Activated naive CD4-positive, alpha-beta T cell treated with anti-CD3 and anti-CD28 coated beads, Interleukin-2, amount 50 U/mL, for 16 hours (primary cell): ENCODE results near the gene IBTK.
"Not testable (repeated sequence)": the region's sequence is repeated elsewhere in the genome, so short reads cannot be mapped to it uniquely, and the experiment has no call there.

Experiments
- DNase-seq: peaks from one replicate; pipeline ENCODE4 v3.0.0-alpha.2; 2020

Gene IBTK

DNA sequence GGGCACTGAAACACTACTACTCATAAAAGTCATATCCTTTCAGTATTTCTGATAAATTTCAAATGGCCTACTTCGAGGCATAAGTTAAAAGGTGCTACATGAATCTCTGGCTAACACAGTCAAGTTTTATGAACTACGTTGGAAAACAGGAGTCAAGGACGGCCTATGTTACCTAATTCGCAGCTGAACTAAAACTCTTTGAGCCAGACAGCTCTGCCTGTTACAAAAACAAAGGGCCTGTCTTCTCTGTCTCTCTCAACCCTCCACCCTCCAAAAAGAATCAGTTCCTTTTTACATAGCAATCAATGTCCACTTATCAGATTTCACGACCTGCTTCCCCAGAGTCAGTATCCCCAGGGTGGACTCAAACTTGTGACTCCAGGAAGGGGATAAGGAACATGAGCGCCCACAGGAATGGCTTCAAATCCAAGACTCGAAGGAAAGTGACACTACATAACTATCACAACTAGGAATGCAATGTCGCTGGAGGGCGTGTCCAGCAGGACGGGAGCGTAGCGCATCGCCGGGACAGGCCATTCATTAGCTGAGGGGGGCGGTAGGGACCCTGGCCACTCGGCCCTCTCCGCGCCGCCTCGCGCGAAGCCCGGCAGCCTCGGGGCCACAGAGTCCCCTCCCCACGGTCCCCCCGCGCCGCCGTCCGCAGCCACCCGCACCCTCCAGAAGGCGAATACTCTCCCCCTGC is 591 bp downstream of the IBTK start:
- DNase-seq = no peak

DNA sequence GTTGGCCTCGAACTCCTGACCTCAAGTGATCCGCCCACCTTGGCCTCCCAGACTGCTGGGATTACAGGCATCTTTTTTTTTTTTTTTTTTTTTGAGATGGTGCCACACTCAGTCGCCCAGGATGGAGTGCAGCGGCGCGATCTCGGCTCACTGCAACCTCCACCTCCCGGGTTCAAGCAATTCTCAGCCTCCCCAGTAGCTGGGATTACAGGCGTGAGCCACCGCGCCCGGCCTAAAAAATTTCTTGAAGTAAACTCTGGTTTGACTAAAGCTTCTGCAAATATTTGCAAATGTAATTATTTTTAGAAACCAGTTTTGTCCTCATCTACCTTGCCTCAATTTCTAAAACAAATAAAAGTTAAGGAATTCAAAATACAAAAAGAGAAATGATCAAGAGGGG is 1.2 kb downstream of the IBTK start:
- no peak for DNase-seq

DNA sequence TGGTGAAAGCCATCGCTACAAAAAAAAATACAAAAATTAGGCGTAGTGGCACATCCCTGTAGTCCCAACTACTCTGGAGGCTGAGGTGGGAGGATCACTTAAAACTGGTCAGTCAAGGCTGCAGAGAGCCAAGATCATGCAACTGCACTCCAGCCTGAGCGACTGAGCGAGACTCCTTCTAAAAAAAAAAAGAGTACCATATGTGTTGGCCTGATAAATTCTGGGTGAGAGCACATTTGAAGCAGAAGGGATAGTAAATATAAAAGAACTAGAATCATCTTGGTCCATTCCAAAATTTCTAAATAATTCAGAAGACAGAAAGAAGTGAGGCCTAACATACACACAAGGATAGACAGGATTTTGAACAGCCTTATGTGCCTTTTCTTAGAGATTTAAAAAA is 2.2 kb downstream of the IBTK start:
- DNase-seq = no peak

DNA sequence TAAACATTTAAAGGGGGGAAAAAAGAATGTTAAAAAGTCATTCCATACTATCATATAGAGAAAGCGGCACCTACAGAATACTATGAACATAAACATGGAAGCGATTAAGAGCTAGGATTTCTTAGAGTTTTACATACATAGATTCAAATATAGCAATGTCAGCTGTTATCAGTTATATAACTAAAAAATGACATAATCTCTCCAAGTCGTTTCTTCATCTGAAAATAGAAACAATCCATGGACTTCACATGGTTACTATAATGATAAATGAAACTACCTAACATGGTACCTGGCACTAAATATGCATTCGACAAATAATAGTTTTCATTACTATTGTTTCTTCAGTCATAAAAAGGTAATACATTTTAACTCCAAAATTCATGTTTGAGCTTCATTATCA is 3.7 kb downstream of the IBTK start:
- no peak for DNase-seq

DNA sequence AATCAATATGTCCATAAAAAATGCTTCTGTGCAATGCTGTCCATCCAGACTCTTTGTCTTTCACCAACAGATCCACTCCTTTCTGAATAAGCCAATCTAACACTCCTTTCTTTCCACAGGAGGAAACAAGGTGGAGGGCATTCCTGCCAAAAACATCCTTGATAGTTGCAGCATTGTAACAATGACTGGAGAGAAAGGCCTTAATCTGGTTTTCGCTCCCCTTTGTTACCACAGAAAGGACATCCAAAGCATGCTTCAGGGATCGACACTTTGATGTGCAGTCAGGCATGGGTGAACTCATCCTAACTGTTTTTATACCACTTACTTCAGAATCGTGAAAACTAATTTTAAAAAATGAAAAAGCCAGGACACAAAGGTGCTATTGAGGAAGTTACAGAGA is 7.4 kb downstream of the IBTK start:
- DNase-seq = no peak

DNA sequence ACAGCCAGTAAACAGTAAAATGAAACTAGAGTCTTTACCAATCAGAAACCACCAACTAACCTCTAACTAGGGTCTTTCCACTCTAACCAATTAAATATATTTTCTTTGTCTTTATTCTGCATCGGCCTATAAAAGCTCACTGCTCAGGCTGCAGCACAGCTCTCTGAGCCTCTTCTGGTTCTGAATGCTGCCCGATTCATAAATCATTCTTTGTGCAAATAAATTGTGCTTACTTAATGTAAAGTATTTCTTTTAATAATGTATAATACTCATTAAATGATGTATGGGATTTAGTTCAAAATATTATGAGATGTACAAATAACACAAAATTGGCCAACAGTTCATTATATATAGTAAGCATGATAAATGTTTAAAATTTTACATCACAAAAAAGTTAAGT is 7.9 kb downstream of the IBTK start:
- DNase-seq = no peak

DNA sequence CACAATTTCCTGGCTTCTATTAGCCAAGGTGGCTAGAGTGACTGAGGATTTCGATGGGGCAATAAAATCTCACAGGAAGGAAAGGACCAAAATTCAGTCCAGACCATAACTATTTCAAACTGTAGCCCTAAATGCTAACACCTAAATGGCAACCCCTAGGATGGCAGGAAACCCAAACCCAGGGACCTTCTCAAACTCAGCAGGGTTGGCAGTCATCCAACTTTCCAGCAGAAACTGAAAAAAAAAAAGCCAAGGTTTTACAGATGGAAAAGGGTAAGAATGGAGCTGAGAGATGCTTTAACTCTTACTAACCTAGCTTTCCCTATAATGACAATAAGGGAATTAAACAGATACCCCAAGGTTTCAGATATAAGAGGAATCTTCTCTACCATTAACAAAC is 10.5 kb downstream of the IBTK start:
- no peak for DNase-seq

DNA sequence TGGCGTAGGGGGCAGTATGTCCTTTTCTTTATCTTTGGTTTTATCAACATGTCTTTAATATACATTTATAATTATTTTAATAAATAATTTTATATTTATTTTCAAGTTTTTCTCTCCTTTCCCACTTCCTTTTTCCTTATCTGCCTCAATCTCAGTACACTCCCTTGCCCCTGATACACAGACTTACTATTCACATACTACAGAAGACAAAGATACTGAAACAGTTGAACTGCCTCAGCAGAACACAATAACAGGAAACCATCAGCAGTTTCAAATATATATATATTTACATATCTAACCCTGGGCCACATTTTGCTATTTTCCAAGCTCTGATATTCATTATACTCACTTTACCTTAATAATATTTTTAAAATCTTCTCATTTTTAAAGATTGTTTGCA is 19.8 kb downstream of the IBTK start:
- DNase-seq = no peak

DNA sequence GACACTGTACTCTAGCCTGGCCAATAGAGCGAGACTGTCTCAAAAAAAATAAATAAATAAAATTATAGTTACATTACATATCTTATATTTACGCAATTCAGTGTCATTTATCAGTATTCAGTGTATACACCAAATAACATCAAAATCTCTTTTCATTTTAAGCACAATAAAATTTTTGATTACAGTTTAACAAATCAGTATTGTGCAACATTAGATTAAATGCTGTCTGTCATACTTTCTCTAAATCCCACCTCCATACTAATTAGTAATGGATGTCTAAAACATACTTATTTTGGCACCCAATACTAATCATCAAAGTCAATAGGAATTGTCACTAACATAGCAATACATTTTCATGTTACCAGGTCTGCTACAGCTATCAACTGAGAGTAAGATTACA is 27.4 kb downstream of the IBTK start:
- no peak for DNase-seq

DNA sequence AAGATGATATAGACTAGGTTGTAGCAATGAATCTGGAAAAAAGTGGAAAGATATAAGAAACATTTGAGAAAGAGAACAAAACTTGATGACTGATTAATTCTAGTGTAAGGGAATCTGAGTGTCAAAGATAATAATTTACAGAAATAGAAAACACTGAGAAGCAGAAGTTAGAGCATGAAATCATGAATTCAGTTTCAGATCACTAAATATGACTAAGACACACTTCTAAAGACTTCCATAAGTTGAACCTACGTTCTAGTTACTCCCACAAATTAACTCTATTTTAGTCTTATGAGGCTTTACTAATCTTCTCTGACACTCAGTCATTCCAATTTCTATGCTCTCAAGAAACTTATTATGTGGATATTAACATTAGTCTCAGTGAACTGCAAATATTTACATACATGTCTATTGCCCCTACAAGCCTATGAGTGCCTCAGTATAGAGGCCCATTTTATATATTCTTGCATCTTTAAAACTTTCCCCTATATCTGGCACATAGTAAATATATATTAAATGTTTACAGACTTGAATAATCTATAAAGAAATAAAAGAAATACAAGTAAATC is 30.4 kb downstream of the IBTK start:
- no peak for DNase-seq

DNA sequence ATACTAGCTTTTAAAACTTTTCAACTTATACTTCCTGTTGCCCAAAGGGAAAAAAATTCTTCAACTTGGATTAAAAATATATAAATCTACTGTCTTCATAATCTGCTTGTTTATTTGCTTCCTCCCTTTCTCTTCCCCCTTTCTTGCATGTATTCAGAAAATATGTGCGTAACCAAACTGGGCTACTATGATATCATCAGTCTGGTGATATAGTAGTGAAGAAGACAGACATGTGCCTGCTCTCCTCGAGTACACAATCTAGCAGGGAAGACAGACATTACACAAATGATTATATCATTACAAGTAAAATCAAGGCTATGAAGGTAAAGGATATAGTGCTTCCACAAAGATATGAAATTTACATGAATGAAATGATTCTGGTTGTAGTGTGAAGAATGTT is 31.0 kb downstream of the IBTK start:
- DNase-seq = no peak

DNA sequence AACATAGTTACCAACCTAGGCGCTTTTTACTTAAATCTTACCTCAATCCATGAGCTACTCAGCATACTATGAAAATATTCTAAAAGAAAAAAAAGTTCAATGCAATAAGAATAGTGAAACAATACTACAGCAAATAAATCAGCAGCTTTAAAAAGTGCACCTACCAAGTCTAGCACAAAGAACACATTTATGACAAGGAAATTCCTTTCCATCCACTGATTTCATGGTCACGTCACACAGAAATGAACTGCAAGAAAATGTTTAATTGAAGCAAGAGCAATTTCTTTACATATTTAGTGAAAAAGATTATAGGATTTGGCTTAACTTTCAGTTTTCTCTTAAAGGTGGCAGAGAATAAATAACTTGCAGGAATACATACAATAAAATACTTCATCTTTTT is 36.2 kb downstream of the IBTK start:
- DNase-seq = no peak

DNA sequence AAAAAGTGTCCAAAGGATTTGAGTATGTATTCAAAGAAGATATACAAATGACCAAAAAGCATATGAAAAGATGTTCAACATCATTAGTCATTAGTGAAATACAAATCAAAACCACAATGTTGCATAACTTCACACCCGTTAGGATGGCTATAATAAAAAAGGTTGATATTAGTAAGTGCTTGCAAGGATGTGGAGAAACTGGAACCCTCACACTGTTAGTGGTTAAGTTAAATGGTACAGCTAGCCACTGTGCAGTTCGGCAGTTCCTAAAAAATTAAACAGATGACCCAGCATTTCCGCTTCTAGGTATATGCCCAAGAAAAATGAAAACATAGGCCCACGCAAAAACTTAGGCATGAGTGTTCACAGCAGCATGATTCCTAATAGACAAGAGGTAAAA is 38.6 kb downstream of the IBTK start:
- DNase-seq = no peak

DNA sequence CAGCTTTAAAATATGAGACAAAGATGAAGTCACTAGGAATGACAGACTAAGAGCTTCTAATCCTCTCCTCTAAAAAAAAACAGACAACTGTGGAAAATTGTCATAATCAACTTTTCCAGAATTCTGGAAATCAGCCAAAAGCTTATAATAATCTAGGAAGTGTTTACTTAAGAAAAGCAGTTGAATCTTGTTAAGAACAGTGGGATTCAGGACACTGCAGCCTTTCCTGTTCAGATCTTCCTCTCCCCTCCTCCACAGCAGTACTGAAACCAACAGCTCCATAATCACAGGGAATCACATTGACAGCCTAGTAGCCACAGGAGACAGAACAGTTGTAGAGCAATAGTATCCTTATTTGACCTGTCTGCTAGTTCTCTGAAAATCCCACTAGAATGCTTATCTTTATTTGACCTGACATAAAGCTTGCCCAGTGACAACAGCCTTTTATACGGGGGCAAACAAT is 41.6 kb downstream of the IBTK start:
- no peak for DNase-seq

DNA sequence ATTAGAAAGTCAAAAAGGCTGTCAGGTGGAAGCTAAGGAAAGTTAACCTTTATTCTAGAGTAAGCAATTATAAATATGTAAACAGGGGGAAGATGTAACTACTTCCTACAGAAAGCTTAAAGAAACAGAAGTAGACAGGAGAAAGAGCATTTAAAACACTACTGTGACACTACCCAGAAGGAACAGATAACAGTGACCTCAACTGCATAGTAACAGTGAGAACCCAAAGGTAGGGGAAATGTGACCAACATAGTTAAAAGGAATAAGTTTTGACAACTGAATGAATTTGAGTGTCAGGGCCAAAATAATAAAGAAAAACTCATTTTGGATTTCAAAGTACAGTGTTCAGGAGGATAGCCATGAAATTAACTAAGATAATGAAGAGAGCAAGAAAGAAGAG is 43.5 kb downstream of the IBTK start:
- no peak for DNase-seq

DNA sequence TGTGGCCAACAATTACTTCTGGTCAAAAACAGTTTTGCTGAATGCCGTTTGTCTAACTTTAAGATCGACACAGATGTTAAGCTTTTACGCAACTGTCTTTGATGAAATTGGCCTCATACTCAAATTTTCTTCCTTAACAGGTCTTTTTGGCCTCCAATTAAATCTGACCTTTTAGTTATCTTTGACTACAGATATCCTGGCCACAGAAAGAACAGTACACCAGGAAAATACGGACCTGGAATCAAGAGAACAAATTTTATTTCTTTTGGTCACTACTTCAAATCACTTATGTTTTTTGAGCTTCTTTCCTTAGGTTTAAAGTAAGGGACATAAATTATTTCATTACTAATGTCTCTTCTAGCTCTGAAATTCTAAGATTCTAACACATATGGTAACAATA is 49.8 kb downstream of the IBTK start:
- no peak for DNase-seq

DNA sequence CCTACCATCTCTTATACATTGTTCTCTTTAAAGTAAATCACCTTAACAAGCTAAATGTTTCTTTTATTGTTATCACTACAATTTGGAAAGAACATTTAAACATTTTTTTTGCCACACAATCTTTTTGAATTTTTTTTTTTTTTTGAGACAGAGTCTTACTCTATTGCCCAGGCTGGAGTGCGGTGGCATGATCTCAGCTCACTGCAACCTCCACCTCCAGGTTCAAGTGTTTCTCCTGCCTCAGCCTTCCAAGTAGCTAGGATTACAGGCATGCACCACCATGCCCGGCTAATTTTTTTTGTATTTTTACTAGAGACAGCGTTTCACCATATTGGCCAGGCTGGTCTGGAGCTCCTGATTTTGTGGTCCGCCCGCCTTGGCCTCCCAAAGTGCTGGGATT is 50.3 kb downstream of the IBTK start:
- not testable (repeated sequence) for DNase-seq

DNA sequence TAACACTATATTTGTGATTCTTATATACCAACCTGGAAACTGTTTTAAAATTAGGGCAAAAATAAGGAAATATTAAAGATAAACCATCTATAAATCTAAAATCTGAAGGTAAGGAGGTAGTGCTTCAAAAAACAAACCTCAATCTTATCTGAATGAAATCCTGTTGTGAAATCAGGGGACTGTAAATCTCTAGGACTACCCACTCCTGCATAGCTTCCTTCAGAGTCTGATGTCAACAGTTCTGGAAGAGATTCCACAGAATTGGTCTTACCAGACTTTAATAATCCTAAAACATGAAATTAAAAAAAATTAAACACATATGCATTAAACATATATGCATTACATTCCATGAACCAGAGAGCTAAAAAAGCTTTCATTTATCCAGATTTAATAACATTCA is 51.4 kb downstream of the IBTK start:
- no peak for DNase-seq

DNA sequence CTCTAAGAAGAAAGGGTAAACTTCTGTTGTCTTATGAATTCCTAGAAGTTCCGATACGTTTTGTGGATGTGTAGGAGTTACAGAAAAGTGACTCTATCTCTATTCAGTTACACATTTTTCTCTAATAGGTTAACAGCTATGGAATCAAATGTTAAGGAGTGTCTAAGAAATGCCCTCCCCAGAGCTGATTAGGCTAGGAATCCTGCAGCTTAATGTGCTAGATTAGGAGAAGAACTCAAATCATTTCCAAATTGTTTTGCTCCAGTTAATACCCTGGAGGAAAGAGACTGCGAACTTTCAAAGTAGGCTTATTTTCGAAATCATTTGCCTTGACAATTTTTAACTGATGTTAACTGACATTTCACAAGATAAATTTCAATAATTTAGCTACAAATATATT is 51.9 kb downstream of the IBTK start:
- DNase-seq = no peak

DNA sequence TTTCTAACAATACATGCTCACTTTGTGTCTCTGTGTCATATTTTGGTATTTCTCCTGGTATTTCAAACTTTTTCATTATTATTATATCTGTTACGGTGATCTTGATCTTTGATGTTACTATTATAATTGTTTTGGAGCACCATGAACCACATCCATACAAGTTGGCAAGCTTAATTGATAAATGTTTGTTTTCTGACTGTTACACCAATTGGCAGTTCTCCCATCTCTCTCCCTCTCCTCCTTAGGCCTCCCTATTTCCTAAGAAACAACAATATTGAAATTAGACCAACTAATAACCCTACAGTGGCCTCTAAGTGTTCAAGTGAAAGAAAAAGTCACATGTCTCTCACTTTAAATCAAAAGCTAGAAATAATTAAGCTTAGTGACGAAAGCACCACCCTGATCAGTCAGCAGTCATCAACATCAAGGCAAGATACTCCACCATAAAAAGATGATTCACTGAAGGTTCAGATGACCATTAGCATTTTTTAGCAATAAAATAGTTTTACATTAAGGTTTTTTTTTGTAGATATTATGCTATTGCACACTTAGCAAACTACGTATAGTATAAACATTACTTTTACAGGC is 61.5 kb downstream of the IBTK start:
- no peak for DNase-seq

DNA sequence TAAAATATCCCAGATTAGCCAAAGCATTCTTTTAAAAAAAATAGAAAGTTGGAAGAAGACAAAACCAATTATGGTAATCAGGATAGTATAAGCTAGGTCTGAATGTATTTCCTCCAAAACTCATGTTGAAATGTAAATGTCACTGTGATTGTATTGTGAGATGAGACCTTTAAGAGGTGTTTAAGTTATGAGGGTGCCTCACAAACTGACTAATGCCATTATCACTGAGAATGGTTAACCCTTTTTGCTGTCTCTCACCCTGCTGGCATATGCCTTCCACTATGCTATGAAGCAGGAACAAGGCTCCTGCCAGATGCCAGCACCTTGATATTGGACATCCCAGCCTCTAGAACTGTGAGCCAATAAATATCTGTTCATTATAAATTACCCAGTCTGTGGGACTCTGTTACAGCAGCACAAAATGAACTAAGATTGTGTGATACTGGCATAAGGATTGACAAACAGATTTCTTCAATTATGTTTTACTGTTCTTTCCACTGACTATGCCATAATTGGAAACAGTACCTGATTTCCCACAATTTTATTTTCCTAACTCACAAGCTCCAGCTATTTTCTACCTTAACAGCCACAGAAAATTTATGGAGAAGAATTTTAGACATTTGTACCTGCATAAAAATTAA is 63.8 kb downstream of the IBTK start:
- DNase-seq = no peak

DNA sequence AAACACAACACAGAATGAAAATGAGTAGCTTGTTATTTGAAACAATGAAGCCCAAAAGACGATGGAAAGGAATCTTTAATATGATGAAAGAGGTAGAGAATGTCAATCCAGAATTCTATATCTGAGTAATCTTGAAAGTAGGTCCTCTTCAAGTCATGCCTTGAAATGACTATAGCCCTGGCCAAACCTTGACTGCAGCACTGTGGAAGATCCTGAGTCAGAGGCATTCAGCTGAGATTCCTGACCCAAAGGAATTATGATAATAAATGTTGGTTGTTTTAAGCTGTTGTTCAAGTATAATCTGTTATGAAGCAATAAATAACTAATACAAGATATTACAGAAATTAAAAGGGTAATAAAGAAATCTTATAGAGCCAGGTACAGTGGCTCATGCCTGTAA is 64.8 kb downstream of the IBTK start:
- DNase-seq = no peak

DNA sequence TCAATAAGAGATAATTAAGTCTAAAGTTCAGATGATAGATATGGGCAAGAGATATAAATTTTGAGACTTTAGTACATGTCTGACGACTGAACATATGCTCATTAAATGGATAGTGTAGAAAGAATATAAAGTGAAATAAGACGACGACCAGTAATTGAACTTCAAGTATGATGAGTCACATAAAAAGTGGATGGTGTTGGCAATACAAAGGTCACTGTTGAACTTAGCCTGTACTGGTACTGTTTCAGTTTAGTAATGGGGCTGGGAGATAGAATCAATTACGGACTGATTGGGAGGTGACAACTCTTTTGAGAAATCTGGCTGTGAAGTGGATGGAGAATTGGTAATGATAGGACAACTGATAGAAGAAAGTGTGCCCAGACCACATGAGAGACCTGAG is 68.1 kb downstream of the IBTK start:
- DNase-seq = no peak

DNA sequence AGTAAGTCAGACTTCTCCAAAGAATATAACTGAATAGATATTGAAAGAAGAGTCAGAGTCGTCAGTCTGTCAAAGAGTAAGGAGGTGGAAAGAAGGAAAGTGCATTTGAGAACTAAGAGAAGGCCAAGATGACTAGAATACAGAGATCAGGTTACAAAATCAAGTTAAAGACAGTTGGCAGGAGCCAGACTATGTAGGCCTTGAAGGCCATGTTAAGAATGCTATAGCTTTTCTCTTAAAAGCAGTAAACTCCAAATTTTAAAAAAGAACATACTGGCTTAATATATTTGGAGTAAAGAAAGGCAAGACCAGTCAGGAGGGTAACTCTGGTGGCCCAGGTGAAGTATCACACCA is 68.8 kb downstream of the IBTK start:
- DNase-seq = no peak
